AG04450 (cell line): Measurements from ENCODE around the gene OR4D11. TPM values are rescaled to one million over a fixed set of nuclear protein-coding genes. Genes with fewer than 3 reads are reported as not detected.

Experiments used
- CTCF ChIA-PET: fragments of 300-600, 350-600 bp; formaldehyde crosslinking; extraction: SDS; loops from one replicate; lab custom pipeline; 2022; ENCODE audit warnings: antibody characterized with exemption, inconsistent platforms; lab: Charles Lee
- POLR2A ChIA-PET: fragments of 350-600 bp; formaldehyde crosslinking; extraction: SDS; loops from one replicate; lab custom pipeline; 2021; ENCODE audit warnings: antibody characterized with exemption, inconsistent platforms; lab: Yijun Ruan, JAX
- DNase-seq: peaks from one replicate; pipeline ENCODE4 v3.0.0-alpha.2; 2011; ENCODE audit warnings: low read depth, low spot score
- H3K27ac ChIP-seq: one replicate; pipeline ENCODE4 v1.5.1; 2012; ENCODE audit warnings: low read depth, low read length, control low read depth
- H3K27me3 ChIP-seq: one replicate; pipeline ENCODE4 v1.6.0; 2012; ENCODE audit warnings: low read length; ENCODE audit not compliant: control insufficient read depth, insufficient read depth
- H3K4me3 ChIP-seq: 2 replicates; pipeline ENCODE4 v1.5.1; 2011; ENCODE audit warnings: mild to moderate bottlenecking, low read depth, low read length, control low read depth
- H3K9me3 ChIP-seq: 2 replicates; pipeline ENCODE4 v1.5.1; 2012; ENCODE audit warnings: low read length; ENCODE audit not compliant: control insufficient read depth, insufficient read depth
- CTCF ChIP-seq: IDR thresholded peaks from 2 replicates; pipeline ENCODE4 v1.5.1; 2011; ENCODE audit warnings: low read depth, low read length, control low read depth, inconsistent platforms
- polyA plus RNA-seq: library from polyadenylated mRNA; depleted of rRNA; stranded (reverse); fragments of >200 nt; gene quantifications from 2 replicates; pipeline ENCODE4 v1.2.3, GENCODE V29; 2011

OR4D11 gene
- polyA plus RNA-seq, 1 experiment, result not detected

DNA sequence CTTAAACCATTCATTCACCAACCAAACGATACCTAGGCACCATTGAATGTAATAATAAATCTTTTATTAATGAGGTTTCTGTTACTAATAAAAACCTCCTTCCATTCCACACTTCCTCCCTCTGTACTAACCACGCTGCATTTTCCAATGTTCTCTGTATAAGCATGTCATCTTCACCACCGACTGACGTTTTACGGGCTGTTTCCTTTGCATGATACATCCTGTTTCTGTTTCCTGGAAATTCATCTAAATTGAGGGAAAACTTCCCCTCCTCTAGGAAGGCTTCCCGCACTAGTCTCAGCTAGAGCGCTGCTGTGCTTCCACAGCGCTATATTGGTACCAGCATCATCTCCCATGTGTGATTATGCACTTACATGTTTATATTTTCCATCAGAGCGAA is 28.2 kb upstream of the OR4D11 start:
- TF ChIP-seq CTCF, result no peak
- no peaks in the 10 kb centered on the region for H3K9me3 ChIP-seq
- no peaks in the 10 kb centered on the region for H3K27me3 ChIP-seq
- no peak overlapping the region for H3K27ac ChIP-seq
- ChIA-PET POLR2A (no interaction called here), CTCF (no interaction called here)
- no peak overlapping the region for H3K4me3 ChIP-seq
- DNase-seq, result no peak

DNA sequence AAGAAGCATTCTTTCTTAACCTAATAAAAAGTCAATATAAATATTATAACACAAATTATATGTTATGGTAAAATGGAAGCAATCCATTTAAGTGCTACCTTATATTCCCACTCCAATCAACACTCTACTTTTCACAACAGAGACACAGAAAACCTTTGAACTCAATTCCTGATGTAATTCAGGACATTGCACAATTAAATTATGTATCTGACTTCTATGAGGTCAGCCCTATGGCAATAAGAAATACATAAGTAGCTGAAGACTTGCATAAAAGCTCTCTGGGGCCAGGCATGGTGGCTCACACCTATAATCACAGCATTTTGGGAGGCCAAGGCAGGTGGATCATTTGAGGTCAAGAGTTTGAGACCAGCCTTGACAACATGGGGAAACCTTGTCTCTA is 23.5 kb upstream of the OR4D11 start:
- H3K27me3 ChIP-seq, result no peaks in the 10 kb centered on the region
- no peak overlapping the region for H3K27ac ChIP-seq
- ChIA-PET CTCF (interaction anchor here (1.3 kb wide), 1 partner anchor 57 kb away, joined by 3 read pairs; no protein-coding TSS in a partner anchor), POLR2A (interaction anchor here (0.6 kb wide), 1 partner anchor 58 kb away, joined by 3 read pairs; no protein-coding TSS in a partner anchor)
- TF ChIP-seq CTCF, result no peak
- no peak for DNase-seq
- H3K4me3 ChIP-seq, result no peak overlapping the region
- no peaks in the 10 kb centered on the region for H3K9me3 ChIP-seq

- Histone ChIP-seq H3K9me3 (no peaks in the 10 kb centered on the region), H3K27me3 (no peaks in the 10 kb centered on the region), H3K4me3 (no peak overlapping the region), H3K27ac (no peak overlapping the region)
- POLR2A ChIA-PET, result no interaction called here
- DNase-seq, result no peak
- CTCF ChIA-PET, result interaction anchor here (1.3 kb wide), 1 partner anchor 57 kb away, joined by 3 read pairs; no protein-coding TSS in a partner anchor
- no peak for TF ChIP-seq CTCF
Measured at GRCh38 chr11:59480359-59480758, 23.0 kb upstream of the OR4D11 start.

DNA sequence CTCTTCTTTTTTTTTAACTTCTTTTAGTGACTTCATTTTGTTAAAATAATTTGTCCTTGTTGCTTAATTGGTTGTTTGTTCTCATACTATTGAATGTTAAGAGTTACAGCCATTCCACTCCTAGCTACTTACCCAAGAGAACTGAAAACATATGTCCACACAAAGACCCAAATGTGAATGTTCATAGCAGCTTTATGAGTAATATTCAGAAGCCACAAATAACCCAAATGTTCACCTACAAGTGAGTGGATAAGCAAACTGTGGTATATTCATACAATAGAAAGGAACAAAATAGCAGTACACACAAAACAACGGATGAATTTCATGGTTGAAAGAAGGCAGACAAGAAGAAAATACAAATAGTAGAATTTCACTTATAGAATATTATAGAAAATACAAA is 1.4 kb upstream of the OR4D11 start:
- TF ChIP-seq CTCF, result no peak
- no peak for DNase-seq
- POLR2A ChIA-PET, result no interaction called here
- Histone ChIP-seq H3K9me3 (no peaks in the 10 kb centered on the region), H3K4me3 (no peak overlapping the region), H3K27me3 (no peaks in the 10 kb centered on the region), H3K27ac (no peak overlapping the region)
- CTCF ChIA-PET, result no interaction called here

- H3K27me3 ChIP-seq, result no peaks in the 10 kb centered on the region
- CTCF ChIA-PET, result no interaction called here
- POLR2A ChIA-PET, result no interaction called here
- H3K27ac ChIP-seq, result no peak within 1 kb of the TSS
- no peaks in the 10 kb centered on the region for H3K9me3 ChIP-seq
- no peak within 1 kb of the TSS for H3K4me3 ChIP-seq
- DNase-seq, result no peak
- no peak for TF ChIP-seq CTCF
Measured at GRCh38 chr11:59510941-59511589, 7.7 kb downstream of the OR4D11 start, which contains the start of gene OR4D9. TSS of gene OR4D9 (plus strand) at chr11:59511539. CDS start at chr11:59514913, 3,374 bp downstream.
